SU-DHL-6 (cell line): Measurements from ENCODE around the gene SMIM41.

Experiments used
- CTCF ChIP-seq: fragments of 200-600 bp; sonication (generic); IDR thresholded peaks from one replicate; pipeline ENCODE4 v1.5.1; 2017; ENCODE audit warnings: antibody characterized with exemption, mild to moderate bottlenecking, low read length, moderate library complexity; ENCODE audit not compliant: insufficient read depth, poor library complexity, severe bottlenecking
- EZH2phosphoT487 ChIP-seq: fragments of 200-600 bp; sonication (generic), shearing (Covaris generic); conservative IDR thresholded peaks from 2 replicates; pipeline ENCODE4 v1.6.1; 2018; ENCODE audit warnings: mild to moderate bottlenecking, antibody characterized with exemption, low read length, moderate library complexity, mixed read lengths

GRCh38 chr12:52097045-52097666 lies 17.7 kb downstream of the SMIM41 start:
- TF ChIP-seq CTCF, result no peak
- TF ChIP-seq EZH2phosphoT487, result no peak
